ENCODE measurements around the gene GOLGB1. TPM values are rescaled to one million over a fixed set of nuclear protein-coding genes. Genes with fewer than 3 reads are reported as not detected.

The GOLGB1 gene
- total and polyA plus RNA-seq, 10 of the 15 experiments (the other 5 are each of a cell fraction or from before 2014, with no cell fraction given) = 7.4 to 34.5 (median 21.8) TPM

DNA sequence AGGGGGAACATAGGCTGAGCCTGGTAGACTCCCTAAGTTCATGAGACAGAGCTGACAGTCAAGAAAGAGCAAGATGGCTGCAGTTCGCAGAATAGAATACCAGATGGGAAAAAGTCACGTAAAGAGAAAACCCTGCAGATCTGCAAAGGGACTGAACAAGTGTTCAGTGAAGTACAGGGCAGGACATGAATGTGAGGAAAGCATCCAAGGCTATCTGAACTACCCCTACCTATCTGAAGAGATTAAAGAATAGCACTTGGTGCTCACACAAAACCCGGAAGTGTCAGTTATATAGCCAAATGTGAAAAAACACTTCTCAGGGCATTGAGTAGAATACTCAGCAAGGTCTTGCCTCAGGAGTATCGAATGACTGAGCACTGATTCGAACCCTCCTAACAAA is 44.0 kb downstream of the GOLGB1 start:
- ChIA-PET POLR2A (no interaction called here), CTCF (interaction anchor here (0.5 to 1.5 kb wide), 4 partner anchors 14 to 409 kb away, joined by 3 to 4 read pairs (median 4); no protein-coding TSS in a partner anchor), RAD21 (ENCODE audit: unreplicated experiment) (no interaction called here), SMC1A (ENCODE audit: uncharacterized antibody, unreplicated experiment) (interaction anchor here (0.9 kb wide), 1 partner anchor 14 kb away, joined by 3 read pairs; no protein-coding TSS in a partner anchor)
- H3K4me3 ChIP-seq = no peak overlapping the region
- H3K9me3 ChIP-seq (replicated peaks; ENCODE audit: control insufficient read depth, insufficient read depth, low read length) = no peaks in the 10 kb centered on the region
- no peaks in the 10 kb centered on the region for H4K20me1 ChIP-seq (ENCODE audit: control insufficient read depth, insufficient read depth)
- no peak overlapping the region for H3K9ac ChIP-seq (ENCODE audit: control insufficient read depth, insufficient read depth, low read length)
- H3K27ac ChIP-seq (ENCODE audit: control insufficient read depth, insufficient read depth) = no peak overlapping the region
- in situ Hi-C loops (cut with MboI) (no loop called here), intact Hi-C loops (cut with micrococcal nuclease; ENCODE audit: unreplicated experiment) (no loop called here)
- FAIRE-seq = no peak
- H3K36me3 ChIP-seq (ENCODE audit: control insufficient read depth in 2 of 2, insufficient read depth in 2 of 2, low read length in 1 of 2) = peaks cover 1 to 11% of the 10 kb centered on the region in 2 experiments; a peak in 2 of 4 replicates
- H2AFZ ChIP-seq (ENCODE audit: control insufficient read depth, low read depth, low read length) = no peak overlapping the region
- H3K4me2 ChIP-seq (ENCODE audit: control insufficient read depth, insufficient read depth) = no peak overlapping the region
- TF ChIP-seq MYC (IDR thresholded peaks at IDR 0.05; ENCODE audit: insufficient read depth, insufficient read length, insufficient replicate concordance, low read length, severe bottlenecking) = no peak
- no peak for TF ChIP-seq NBN (IDR thresholded peaks at IDR 0.05)
- TF ChIP-seq PAX8 (IDR thresholded peaks at IDR 0.05) = no peak
- no peak for TF ChIP-seq SP1 (IDR thresholded peaks at IDR 0.05; ENCODE audit: low read depth, low read length)
- TF ChIP-seq, protein P1, sequence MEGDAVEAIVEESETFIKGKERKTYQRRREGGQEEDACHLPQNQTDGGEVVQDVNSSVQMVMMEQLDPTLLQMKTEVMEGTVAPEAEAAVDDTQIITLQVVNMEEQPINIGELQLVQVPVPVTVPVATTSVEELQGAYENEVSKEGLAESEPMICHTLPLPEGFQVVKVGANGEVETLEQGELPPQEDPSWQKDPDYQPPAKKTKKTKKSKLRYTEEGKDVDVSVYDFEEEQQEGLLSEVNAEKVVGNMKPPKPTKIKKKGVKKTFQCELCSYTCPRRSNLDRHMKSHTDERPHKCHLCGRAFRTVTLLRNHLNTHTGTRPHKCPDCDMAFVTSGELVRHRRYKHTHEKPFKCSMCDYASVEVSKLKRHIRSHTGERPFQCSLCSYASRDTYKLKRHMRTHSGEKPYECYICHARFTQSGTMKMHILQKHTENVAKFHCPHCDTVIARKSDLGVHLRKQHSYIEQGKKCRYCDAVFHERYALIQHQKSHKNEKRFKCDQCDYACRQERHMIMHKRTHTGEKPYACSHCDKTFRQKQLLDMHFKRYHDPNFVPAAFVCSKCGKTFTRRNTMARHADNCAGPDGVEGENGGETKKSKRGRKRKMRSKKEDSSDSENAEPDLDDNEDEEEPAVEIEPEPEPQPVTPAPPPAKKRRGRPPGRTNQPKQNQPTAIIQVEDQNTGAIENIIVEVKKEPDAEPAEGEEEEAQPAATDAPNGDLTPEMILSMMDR (IDR thresholded peaks at IDR 0.05 in 2 of 3, conservative IDR thresholded peaks at IDR 0.05 in 1 of 3; ENCODE audit: control insufficient read depth in 2 of 3, extremely low read depth in 1 of 3, insufficient read depth in 1 of 3, low read depth in 3 of 3, low read length in 3 of 3) = no peak
- TF ChIP-seq WRNIP1 (IDR thresholded peaks at IDR 0.05; ENCODE audit: borderline replicate concordance, low read depth, low read length) = no peak
- 92% methylated on average over 5 of the region's 5 CpGs for WGBS (ENCODE audit: insufficient coverage, insufficient replicate concordance, low lambda C conversion rate, missing lambda C conversion rate)
- no peaks in the 10 kb centered on the region for H3K27me3 ChIP-seq (replicated peaks in 1 of 2; ENCODE audit: control insufficient read depth in 2 of 2, insufficient read depth in 2 of 2, low read length in 1 of 2)
- H3K4me1 ChIP-seq (ENCODE audit: control insufficient read depth, insufficient read depth, low read length) = no peaks in the 10 kb centered on the region
- H3K79me2 ChIP-seq (ENCODE audit: control insufficient read depth, insufficient read depth, low read length) = no peaks in the 10 kb centered on the region
- no TSS peak for BruUV-seq (replicated peaks)
- no peak for DNase-seq (ENCODE audit: low read depth, low spot score)
- ATAC-seq = no peak

All from GM12878 (cell line).